HL-60 (cell line): ENCODE data around the gene PDE2A.

Source experiments
- DNase-seq, 2 experiments: peaks; one replicate each; pipeline ENCODE4 v3.0.0-alpha.2; 2010 to 2020; ENCODE audit warnings: low read depth in 1 of 2, low spot score in 1 of 2
- H3K27ac ChIP-seq: fragments of 250-450 bp; sonication (Bioruptor Pico); replicated peaks from 2 replicates; pipeline ENCODE4 v1.5.1; 2020; ENCODE audit warnings: mild to moderate bottlenecking, moderate library complexity
- H3K27me3 ChIP-seq: fragments of 250-450 bp; sonication (Bioruptor Pico); 2 replicates; pipeline ENCODE4 v1.5.1; 2021; ENCODE audit warnings: mild to moderate bottlenecking, moderate library complexity; ENCODE audit not compliant: insufficient read depth, poor library complexity, severe bottlenecking
- H3K4me3 ChIP-seq: replicated peaks from 2 replicates; pipeline ENCODE4 v1.5.1; 2011; ENCODE audit warnings: mild to moderate bottlenecking, control low read depth, low read length; ENCODE audit not compliant: insufficient read depth
- CTCF ChIP-seq: IDR thresholded peaks from one replicate; pipeline ENCODE4 v1.5.1; 2011; ENCODE audit warnings: low read length, control low read depth, inconsistent platforms; ENCODE audit not compliant: insufficient read depth
- GABPA ChIP-seq: IDR thresholded peaks from 2 replicates; pipeline ENCODE4 v1.6.1; 2012; ENCODE audit warnings: low read depth
- POLR2AphosphoS5 ChIP-seq: IDR thresholded peaks from 2 replicates; pipeline ENCODE4 v1.6.1; 2012; ENCODE audit warnings: low read depth
- SPI1 ChIP-seq: IDR thresholded peaks from 2 replicates; pipeline ENCODE4 v1.6.1; 2012; ENCODE audit warnings: low read depth, mild to moderate bottlenecking, borderline replicate concordance
- TF ChIP-seq, protein P1 (sequence below): IDR thresholded peaks from 2 replicates; pipeline ENCODE4 v1.6.1; 2012; ENCODE audit warnings: low read depth; ENCODE audit not compliant: insufficient replicate concordance

The PDE2A gene

GRCh38 chr11:72655896-72656464 is 18.2 kb downstream of the PDE2A start:
- no peak for DNase-seq
- H3K27ac ChIP-seq, result no peak overlapping the region
- TF ChIP-seq SPI1 (no peak), POLR2AphosphoS5 (no peak), CTCF (no peak), GABPA (no peak)
- TF ChIP-seq, protein P1, sequence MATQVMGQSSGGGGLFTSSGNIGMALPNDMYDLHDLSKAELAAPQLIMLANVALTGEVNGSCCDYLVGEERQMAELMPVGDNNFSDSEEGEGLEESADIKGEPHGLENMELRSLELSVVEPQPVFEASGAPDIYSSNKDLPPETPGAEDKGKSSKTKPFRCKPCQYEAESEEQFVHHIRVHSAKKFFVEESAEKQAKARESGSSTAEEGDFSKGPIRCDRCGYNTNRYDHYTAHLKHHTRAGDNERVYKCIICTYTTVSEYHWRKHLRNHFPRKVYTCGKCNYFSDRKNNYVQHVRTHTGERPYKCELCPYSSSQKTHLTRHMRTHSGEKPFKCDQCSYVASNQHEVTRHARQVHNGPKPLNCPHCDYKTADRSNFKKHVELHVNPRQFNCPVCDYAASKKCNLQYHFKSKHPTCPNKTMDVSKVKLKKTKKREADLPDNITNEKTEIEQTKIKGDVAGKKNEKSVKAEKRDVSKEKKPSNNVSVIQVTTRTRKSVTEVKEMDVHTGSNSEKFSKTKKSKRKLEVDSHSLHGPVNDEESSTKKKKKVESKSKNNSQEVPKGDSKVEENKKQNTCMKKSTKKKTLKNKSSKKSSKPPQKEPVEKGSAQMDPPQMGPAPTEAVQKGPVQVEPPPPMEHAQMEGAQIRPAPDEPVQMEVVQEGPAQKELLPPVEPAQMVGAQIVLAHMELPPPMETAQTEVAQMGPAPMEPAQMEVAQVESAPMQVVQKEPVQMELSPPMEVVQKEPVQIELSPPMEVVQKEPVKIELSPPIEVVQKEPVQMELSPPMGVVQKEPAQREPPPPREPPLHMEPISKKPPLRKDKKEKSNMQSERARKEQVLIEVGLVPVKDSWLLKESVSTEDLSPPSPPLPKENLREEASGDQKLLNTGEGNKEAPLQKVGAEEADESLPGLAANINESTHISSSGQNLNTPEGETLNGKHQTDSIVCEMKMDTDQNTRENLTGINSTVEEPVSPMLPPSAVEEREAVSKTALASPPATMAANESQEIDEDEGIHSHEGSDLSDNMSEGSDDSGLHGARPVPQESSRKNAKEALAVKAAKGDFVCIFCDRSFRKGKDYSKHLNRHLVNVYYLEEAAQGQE, result no peak
- H3K4me3 ChIP-seq, result no peak overlapping the region
- H3K27me3 ChIP-seq, result peaks cover 2% of the 10 kb centered on the region

DNA sequence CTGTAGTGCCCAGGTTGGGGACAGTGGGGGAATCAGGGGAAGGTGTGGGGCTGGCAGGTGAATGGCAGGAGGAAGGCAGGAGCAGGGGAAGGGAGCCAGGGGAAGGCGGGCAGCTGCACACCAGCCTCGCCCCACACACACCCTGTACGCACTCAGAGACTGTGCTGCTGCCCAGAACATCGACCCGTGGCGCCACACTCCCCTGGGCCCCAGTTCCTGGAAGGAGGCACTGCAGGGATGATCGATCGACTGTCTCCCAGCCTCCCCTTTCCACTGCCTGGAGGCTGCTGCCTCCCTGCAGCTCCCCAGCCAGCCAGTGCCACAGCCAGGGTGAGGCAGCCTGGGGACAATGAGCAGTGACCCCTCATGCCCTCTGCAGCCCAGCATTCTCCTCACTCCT is 19.2 kb downstream of the PDE2A start:
- Histone ChIP-seq H3K27ac (no peak overlapping the region), H3K4me3 (no peak overlapping the region), H3K27me3 (peaks cover 2% of the 10 kb centered on the region)
- no peak for DNase-seq
- TF ChIP-seq GABPA, result no peak
- TF ChIP-seq, protein P1, result no peak
- no peak for TF ChIP-seq POLR2AphosphoS5
- TF ChIP-seq SPI1, result no peak
- no peak for TF ChIP-seq CTCF

DNA sequence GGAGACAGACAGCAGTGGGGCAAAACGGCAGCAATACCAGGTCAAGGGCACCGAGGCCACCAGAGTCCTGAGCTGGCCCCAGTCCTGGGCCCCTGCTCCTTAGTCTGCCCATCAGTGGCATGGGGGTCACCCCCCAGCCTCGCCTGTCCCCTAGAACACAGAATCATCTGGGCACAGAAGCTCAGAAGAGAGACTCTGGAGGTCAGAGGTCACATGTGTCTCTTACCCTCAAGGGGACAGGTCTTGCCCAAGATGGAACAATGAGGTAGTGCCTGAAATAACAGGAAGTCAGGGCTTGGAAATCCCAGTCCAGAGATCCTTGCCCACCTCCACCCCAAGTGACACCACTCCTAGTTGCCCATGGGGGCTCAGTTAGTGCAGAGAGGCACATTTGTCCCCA is 20.6 kb downstream of the PDE2A start:
- H3K27ac ChIP-seq, result no peak overlapping the region
- DNase-seq, result peak in 1 of 2 experiments; percentile 8
- peaks cover 2% of the 10 kb centered on the region for H3K27me3 ChIP-seq
- no peak for TF ChIP-seq GABPA
- TF ChIP-seq, protein P1, result no peak
- TF ChIP-seq POLR2AphosphoS5, result no peak
- TF ChIP-seq CTCF, result no peak
- peak; percentile 20; the same call in 1 of the 2 replicates for TF ChIP-seq SPI1
- H3K4me3 ChIP-seq, result no peak overlapping the region
